ENCODE measurements around the gene PNPLA5. TPM values are rescaled to one million over a fixed set of nuclear protein-coding genes. Genes with fewer than 3 reads are reported as not detected.

The PNPLA5 gene
- polyA plus RNA-seq, 3 donors = not detected

DNA sequence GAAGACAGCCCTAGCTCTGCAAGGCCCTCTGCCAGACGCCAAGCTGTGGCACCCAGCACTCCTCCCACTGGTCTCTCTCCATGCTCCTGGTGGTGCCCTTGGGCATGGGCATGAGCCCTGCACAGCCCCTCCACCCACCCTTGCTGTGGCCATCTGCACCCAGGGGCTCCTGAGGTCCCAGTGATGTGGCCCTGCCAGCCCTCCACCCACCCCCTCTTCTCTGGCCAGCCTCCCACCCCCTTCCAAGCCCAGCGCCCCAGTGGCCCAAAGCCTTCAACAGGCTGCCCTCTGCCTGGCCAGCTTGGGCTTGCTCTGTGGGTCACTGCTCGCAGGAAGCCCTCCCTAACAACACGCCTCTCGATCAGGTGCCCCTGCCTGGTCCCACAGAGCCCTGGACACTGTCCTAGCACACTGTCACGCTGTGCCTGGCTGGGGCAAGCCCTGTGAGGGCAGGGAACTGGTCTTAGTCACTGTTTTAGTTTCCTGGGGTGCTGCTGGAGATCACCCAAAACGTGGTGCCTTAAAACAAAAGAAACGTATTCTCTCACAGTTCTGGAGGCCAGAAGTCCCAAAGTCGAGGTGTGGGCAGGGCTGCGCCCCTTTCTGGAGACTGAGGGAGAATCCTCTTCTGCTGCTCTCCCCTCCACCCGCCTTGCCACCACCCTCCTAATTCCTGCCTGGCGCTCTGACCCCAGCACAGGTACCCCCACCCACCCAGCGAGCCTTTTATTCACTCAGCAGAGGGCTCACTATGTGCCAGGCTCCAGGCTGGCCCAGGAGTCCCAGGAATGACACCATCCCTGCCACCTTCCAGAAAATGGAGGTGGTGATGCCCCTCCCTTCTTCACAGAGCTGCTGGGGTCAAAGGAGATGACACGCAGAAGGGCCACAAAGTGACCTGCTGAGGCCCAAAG is 44.2 kb downstream of the PNPLA5 start:
- Histone ChIP-seq H3K9ac (ENCODE audit: insufficient read depth, low read length, poor library complexity, severe bottlenecking) (no peak overlapping the region), H3K4me2 (replicated peaks; ENCODE audit: extremely low read depth, low read length, poor library complexity, severe bottlenecking) (no peak overlapping the region), H3K27me3 (ENCODE audit: control insufficient read depth in 2 of 2, insufficient read depth in 2 of 2, low read length in 2 of 2) (no peaks in the 10 kb centered on the region), H4K20me1 (ENCODE audit: insufficient read depth, low read length) (no peaks in the 10 kb centered on the region), H3K79me2 (ENCODE audit: insufficient read depth, low read length) (no peaks in the 10 kb centered on the region), H3K4me1 (ENCODE audit: control insufficient read depth in 1 of 2, insufficient read depth in 2 of 2, low read length in 2 of 2) (peaks cover 0 to 9% of the 10 kb centered on the region in 2 donors), H3K36me3 (replicated peaks in 1 of 2; ENCODE audit: control insufficient read depth in 1 of 2, insufficient read depth in 2 of 2, low read length in 2 of 2) (no peaks in the 10 kb centered on the region), H3K9me3 (replicated peaks in 1 of 2; ENCODE audit: control insufficient read depth in 1 of 2, insufficient read depth in 1 of 2, low read length in 2 of 2) (no peaks in the 10 kb centered on the region), H3K4me3 (replicated peaks in 1 of 3; ENCODE audit: low read depth in 2 of 3, low read length in 3 of 3) (no peak overlapping the region), H2AFZ (ENCODE audit: insufficient read depth, low read depth, low read length, poor library complexity, severe bottlenecking) (no peak overlapping the region), H3K27ac (ENCODE audit: low read depth in 1 of 2, low read length in 2 of 2) (no peak overlapping the region)
- peaks cover 2 to 7% (median 3%) of the 10 kb centered on the region in 3 donors for H3K27me3 Mint-ChIP-seq (ENCODE audit: low read depth in 3 of 3)
- no peaks in the 10 kb centered on the region for H3K36me3 Mint-ChIP-seq
- H3K9me3 Mint-ChIP-seq = no peaks in the 10 kb centered on the region
- H3K4me1 Mint-ChIP-seq = peaks cover 3% of the 10 kb centered on the region
- TF ChIP-seq, protein P1, sequence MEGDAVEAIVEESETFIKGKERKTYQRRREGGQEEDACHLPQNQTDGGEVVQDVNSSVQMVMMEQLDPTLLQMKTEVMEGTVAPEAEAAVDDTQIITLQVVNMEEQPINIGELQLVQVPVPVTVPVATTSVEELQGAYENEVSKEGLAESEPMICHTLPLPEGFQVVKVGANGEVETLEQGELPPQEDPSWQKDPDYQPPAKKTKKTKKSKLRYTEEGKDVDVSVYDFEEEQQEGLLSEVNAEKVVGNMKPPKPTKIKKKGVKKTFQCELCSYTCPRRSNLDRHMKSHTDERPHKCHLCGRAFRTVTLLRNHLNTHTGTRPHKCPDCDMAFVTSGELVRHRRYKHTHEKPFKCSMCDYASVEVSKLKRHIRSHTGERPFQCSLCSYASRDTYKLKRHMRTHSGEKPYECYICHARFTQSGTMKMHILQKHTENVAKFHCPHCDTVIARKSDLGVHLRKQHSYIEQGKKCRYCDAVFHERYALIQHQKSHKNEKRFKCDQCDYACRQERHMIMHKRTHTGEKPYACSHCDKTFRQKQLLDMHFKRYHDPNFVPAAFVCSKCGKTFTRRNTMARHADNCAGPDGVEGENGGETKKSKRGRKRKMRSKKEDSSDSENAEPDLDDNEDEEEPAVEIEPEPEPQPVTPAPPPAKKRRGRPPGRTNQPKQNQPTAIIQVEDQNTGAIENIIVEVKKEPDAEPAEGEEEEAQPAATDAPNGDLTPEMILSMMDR (IDR thresholded peaks at IDR 0.05) = no peak
- DNase-seq = no peak
- intact Hi-C loops (cut with micrococcal nuclease) = no loop called here
- H3K27ac Mint-ChIP-seq = no peak overlapping the region
- no peak overlapping the region for H3K4me3 Mint-ChIP-seq
- WGBS (ENCODE audit: insufficient coverage) = 93% methylated on average over 12 of the region's 14 CpGs

DNA sequence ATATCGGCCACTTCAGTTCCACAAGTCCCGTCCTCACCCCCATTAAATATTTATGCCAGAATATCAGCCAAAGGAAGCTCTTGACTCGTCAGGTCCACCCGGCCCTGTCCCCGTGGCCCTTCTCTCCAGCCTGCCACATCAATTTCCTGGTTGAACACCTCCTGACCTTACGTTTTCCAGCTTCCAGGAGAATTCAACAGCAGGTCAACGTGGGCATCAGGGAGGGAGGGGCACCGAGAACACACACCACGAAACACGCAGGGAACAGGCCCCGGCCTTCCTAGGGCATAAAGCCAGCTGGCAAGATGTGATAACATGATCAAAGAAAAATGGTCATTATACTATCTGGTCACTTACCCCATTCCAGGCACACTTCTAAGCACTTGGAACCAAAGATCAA is 44.8 kb downstream of the PNPLA5 start:
- intact Hi-C loops (cut with micrococcal nuclease) = no loop called here
- TF ChIP-seq, protein P1 (IDR thresholded peaks at IDR 0.05) = no peak
- Mint-ChIP-seq H3K4me3 (no peak overlapping the region), H3K4me1 (no peaks in the 10 kb centered on the region), H3K9me3 (no peaks in the 10 kb centered on the region), H3K27ac (no peak overlapping the region), H3K27me3 (ENCODE audit: low read depth in 3 of 3) (peaks cover 2 to 7% (median 3%) of the 10 kb centered on the region in 3 donors), H3K36me3 (no peaks in the 10 kb centered on the region)
- Histone ChIP-seq H3K36me3 (replicated peaks in 1 of 2; ENCODE audit: control insufficient read depth in 1 of 2, insufficient read depth in 2 of 2, low read length in 2 of 2) (no peaks in the 10 kb centered on the region), H3K4me1 (ENCODE audit: control insufficient read depth in 1 of 2, insufficient read depth in 2 of 2, low read length in 2 of 2) (peaks cover 0 to 3% of the 10 kb centered on the region in 2 donors), H3K79me2 (ENCODE audit: insufficient read depth, low read length) (no peaks in the 10 kb centered on the region), H3K4me2 (replicated peaks; ENCODE audit: extremely low read depth, low read length, poor library complexity, severe bottlenecking) (no peak overlapping the region), H3K4me3 (replicated peaks in 1 of 3; ENCODE audit: low read depth in 2 of 3, low read length in 3 of 3) (no peak overlapping the region), H2AFZ (ENCODE audit: insufficient read depth, low read depth, low read length, poor library complexity, severe bottlenecking) (no peak overlapping the region), H3K27ac (ENCODE audit: low read depth in 1 of 2, low read length in 2 of 2) (no peak overlapping the region), H3K9me3 (replicated peaks in 1 of 2; ENCODE audit: control insufficient read depth in 1 of 2, insufficient read depth in 1 of 2, low read length in 2 of 2) (no peaks in the 10 kb centered on the region), H4K20me1 (ENCODE audit: insufficient read depth, low read length) (no peaks in the 10 kb centered on the region), H3K9ac (ENCODE audit: insufficient read depth, low read length, poor library complexity, severe bottlenecking) (no peak overlapping the region), H3K27me3 (ENCODE audit: control insufficient read depth in 2 of 2, insufficient read depth in 2 of 2, low read length in 2 of 2) (no peaks in the 10 kb centered on the region)
- DNase-seq = no peak
- WGBS (ENCODE audit: insufficient coverage) = 89% methylated on average over 8 of the region's 11 CpGs

Data from CD14-positive monocyte (primary cell).